SK-N-SH (cell line): ENCODE measurements around the gene LMF1. TPM values are rescaled to one million over a fixed set of nuclear protein-coding genes. Genes with fewer than 3 reads are reported as not detected.

Source experiments
- CTCF ChIA-PET: fragments of 300-600, 350-600 bp; formaldehyde crosslinking; extraction: SDS; loops from one replicate; lab custom pipeline; 2021; lab: Yijun Ruan, JAX
- POLR2A ChIA-PET: fragments of 350-600 bp; sonication (Branson Sonifier 250); formaldehyde crosslinking; extraction: SDS; loops from one replicate; lab custom pipeline; 2020; ENCODE audit warnings: antibody characterized with exemption, inconsistent platforms; lab: Yijun Ruan, JAX
- DNase-seq: peaks from one replicate; pipeline ENCODE4 v3.0.0; 2012
- H2AFZ ChIP-seq: fragments of 200-600 bp; sonication (generic); 2 replicates; pipeline ENCODE4 v1.8.1; 2016; ENCODE audit warnings: antibody characterized with exemption, mild to moderate bottlenecking, low read depth
- H3F3A ChIP-seq: fragments of 200-600 bp; sonication (generic); replicated peaks from 2 replicates; pipeline ENCODE3; 2016; ENCODE audit warnings: antibody characterized with exemption, mild to moderate bottlenecking; ENCODE audit not compliant: insufficient read depth
- H3K27ac ChIP-seq, 2 experiments: fragments of 200-500 bp in 1 of 2; fragments of 200-600 bp in 1 of 2; sonication (Bioruptor generic) in 1 of 2; sonication (generic), shearing (Covaris generic) in 1 of 2; 2 replicates each; pipeline versions ENCODE4 v1.5.1 to v1.6.1; 2014 to 2016; ENCODE audit warnings: low read depth in 2 of 2, inconsistent platforms in 1 of 2, low read length in 1 of 2, mild to moderate bottlenecking in 1 of 2, mixed read lengths in 1 of 2
- H3K27me3 ChIP-seq: fragments of 200-600 bp; sonication (generic), shearing (Covaris generic); 2 replicates; pipeline ENCODE4 v1.6.1; 2016; ENCODE audit warnings: mixed run types; ENCODE audit not compliant: insufficient read depth
- H3K36me3 ChIP-seq, 2 experiments: fragments of 200-500 bp in 1 of 2; fragments of 200-600 bp in 1 of 2; sonication (Bioruptor generic) in 1 of 2; sonication (generic) in 1 of 2; replicated peaks in 1 of 2; 2 replicates each; pipeline versions ENCODE3 to v1.5.1; 2014 to 2016; ENCODE audit warnings: low read length in 1 of 2, mild to moderate bottlenecking in 1 of 2; ENCODE audit not compliant: insufficient read depth in 2 of 2, control insufficient read depth in 1 of 2
- H3K4me1 ChIP-seq, 2 experiments: fragments of 200-500 bp in 1 of 2; fragments of 200-600 bp in 1 of 2; sonication (Bioruptor generic) in 1 of 2; sonication (generic), shearing (Covaris generic) in 1 of 2; 2 replicates each; pipeline versions ENCODE4 v1.5.1 to v1.6.1; 2014 to 2016; ENCODE audit warnings: low read depth in 1 of 2, low read length in 1 of 2, mixed run types in 1 of 2; ENCODE audit not compliant: insufficient read depth in 2 of 2, control insufficient read depth in 1 of 2
- H3K4me2 ChIP-seq: fragments of 200-600 bp; sonication (generic), shearing (Covaris generic); 2 replicates; pipeline ENCODE4 v1.6.1; 2017; ENCODE audit warnings: mixed run types
- H3K4me3 ChIP-seq, 2 experiments: fragments of 200-500 bp in 1 of 2; fragments of 200-600 bp in 1 of 2; sonication (Bioruptor generic) in 1 of 2; sonication (generic), shearing (Covaris generic) in 1 of 2; 2 replicates each; pipeline versions ENCODE4 v1.5.1 to v1.8.1; 2014 to 2016; ENCODE audit warnings: low read depth in 2 of 2, inconsistent platforms in 1 of 2, low read length in 1 of 2, mild to moderate bottlenecking in 1 of 2, mixed read lengths in 1 of 2, moderate library complexity in 1 of 2
- H3K79me2 ChIP-seq: fragments of 200-600 bp; sonication (generic); 2 replicates; pipeline ENCODE4 v1.8.1; 2017; ENCODE audit warnings: mild to moderate bottlenecking; ENCODE audit not compliant: insufficient read depth
- H3K9ac ChIP-seq: fragments of 200-600 bp; sonication (generic); 2 replicates; pipeline ENCODE4 v1.6.1; 2017; ENCODE audit warnings: mixed run types
- H3K9me2 ChIP-seq: fragments of 200-600 bp; sonication (generic); 2 replicates; pipeline ENCODE4 v1.6.1; 2017; ENCODE audit warnings: mixed run types
- H3K9me3 ChIP-seq: fragments of 200-600 bp; sonication (generic); 2 replicates; pipeline ENCODE4 v1.6.1; 2017; ENCODE audit warnings: mixed run types, mild to moderate bottlenecking, moderate library complexity
- H4K20me1 ChIP-seq: fragments of 200-600 bp; sonication (generic); 2 replicates; pipeline ENCODE4 v1.6.1; 2017; ENCODE audit warnings: mild to moderate bottlenecking, mixed run types; ENCODE audit not compliant: insufficient read depth
- ELF1 ChIP-seq: IDR thresholded peaks from 2 replicates; pipeline ENCODE4 v1.4.0; 2012
- FOXJ3 ChIP-seq: sonication (generic); formaldehyde crosslinking; IDR thresholded peaks from 2 replicates; pipeline ENCODE4 v1.5.1; 2020; ENCODE audit warnings: mild to moderate bottlenecking, missing genetic modification reagents
- FOXM1 ChIP-seq: IDR thresholded peaks from 2 replicates; pipeline ENCODE4 v1.4.0; 2012; ENCODE audit warnings: low read depth, mild to moderate bottlenecking
- GABPA ChIP-seq: IDR thresholded peaks from 2 replicates; pipeline ENCODE4 v1.4.0; 2012; ENCODE audit warnings: low read depth, mild to moderate bottlenecking
- MXI1 ChIP-seq: IDR thresholded peaks from 2 replicates; pipeline ENCODE4 v1.6.1; 2012; ENCODE audit warnings: mild to moderate bottlenecking, low read depth, low read length, improper control_type of control experiment
- POLR2AphosphoS5 ChIP-seq: IDR thresholded peaks from 2 replicates; pipeline ENCODE4 v1.6.1; 2012; ENCODE audit warnings: low read depth, low read length
- RCOR1 ChIP-seq: fragments of 150-350 bp; IDR thresholded peaks from 2 replicates; pipeline ENCODE4 v1.6.1; 2017; ENCODE audit warnings: antibody characterized with exemption, low read length
- RFX5 ChIP-seq: IDR thresholded peaks from 2 replicates; pipeline ENCODE4 v1.6.1; 2012; ENCODE audit warnings: mild to moderate bottlenecking, improper control_type of control experiment, low read length
- SIN3A ChIP-seq: IDR thresholded peaks from 2 replicates; pipeline ENCODE4 v1.6.1; 2012; ENCODE audit warnings: low read depth, mild to moderate bottlenecking, low read length, moderate library complexity, borderline replicate concordance
- SMC3 ChIP-seq: IDR thresholded peaks from 2 replicates; pipeline ENCODE4 v1.6.1; 2012; ENCODE audit warnings: low read depth, low read length, improper control_type of control experiment
- TAF1 ChIP-seq: IDR thresholded peaks from 2 replicates; pipeline ENCODE4 v1.6.1; 2012; ENCODE audit warnings: low read depth, mild to moderate bottlenecking, low read length, moderate library complexity, borderline replicate concordance
- TCF12 ChIP-seq: IDR thresholded peaks from 2 replicates; pipeline ENCODE4 v1.4.0; 2012
- YY1 ChIP-seq: IDR thresholded peaks from 2 replicates; pipeline ENCODE4 v1.4.0; 2012; ENCODE audit warnings: low read depth, mild to moderate bottlenecking
- WGBS: methylation state at CpG from one replicate; pipeline ENCODE4 v1.1.6; 2017; ENCODE audit warnings: low lambda C conversion rate; 5-methylcytosine and 5-hydroxymethylcytosine counted together
- polyA plus RNA-seq, 3 experiments: library from polyadenylated mRNA; depleted of rRNA; stranded (reverse); fragments of >200 nt; gene quantifications; 2 replicates each; pipeline ENCODE4 v1.2.3, GENCODE V29; 2012
- TF ChIP-seq, protein P1 (sequence below): fragments of 200-600 bp; sonication (generic); IDR thresholded peaks from 2 replicates; pipeline ENCODE4 v1.6.1; 2017; ENCODE audit warnings: antibody characterized with exemption, mild to moderate bottlenecking, moderate library complexity
- TF ChIP-seq, protein P2 (sequence below): IDR thresholded peaks from 2 replicates; pipeline ENCODE4 v1.4.0; 2012; ENCODE audit warnings: low read depth, borderline replicate concordance

The LMF1 gene
- polyA plus RNA-seq, 1 of the 3 experiments (the other 2 are of a cell fraction), result 5.7 TPM

DNA sequence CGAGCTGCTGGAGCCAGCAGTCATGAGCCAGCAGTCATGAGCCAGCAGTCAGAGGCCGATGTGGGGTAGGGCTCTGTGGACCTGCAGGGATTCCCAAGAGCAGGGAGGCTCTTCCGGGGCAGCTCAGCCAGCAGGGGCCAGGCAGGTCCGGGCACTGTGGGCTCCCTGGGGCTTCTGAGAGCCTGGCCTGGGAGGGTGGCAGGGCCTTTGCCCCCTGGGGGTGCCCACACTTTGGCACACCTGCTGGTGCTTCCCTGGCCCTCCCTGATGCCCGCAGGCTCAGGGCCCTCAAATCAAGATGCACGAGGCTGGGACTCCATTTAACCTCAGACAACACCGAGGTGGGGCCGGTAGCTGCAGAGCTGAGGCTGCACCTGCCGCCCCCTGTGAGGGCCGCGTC, 28.9 kb upstream of the LMF1 start:
- Histone ChIP-seq H3K27me3 (peaks cover 63% of the 10 kb centered on the region), H3K4me3 (no peak overlapping the region), H3K79me2 (no peaks in the 10 kb centered on the region), H2AFZ (no peak overlapping the region), H3F3A (no peaks in the 10 kb centered on the region), H3K9me2 (no peaks in the 10 kb centered on the region), H3K36me3 (no peaks in the 10 kb centered on the region), H3K4me2 (no peak overlapping the region), H3K4me1 (0 out of 4 replicates have a peak, but pooled peaks cover 0 to 3% of the 10 kb centered on the region in 2 experiments), H3K9me3 (no peaks in the 10 kb centered on the region), H3K9ac (no peak overlapping the region), H4K20me1 (peaks cover 22% of the 10 kb centered on the region), H3K27ac (no peak overlapping the region)
- WGBS, result 60% methylated on average over 2 of the region's 11 CpGs
- DNase-seq, result no peak
- ChIA-PET CTCF (interaction anchor here (0.7 to 1.5 kb wide), 2 partner anchors 122 to 194 kb away, joined by 3 to 4 read pairs; no protein-coding TSS in a partner anchor), POLR2A (no interaction called here)
- TF ChIP-seq POLR2AphosphoS5, result no peak
- no peak for TF ChIP-seq SIN3A
- TF ChIP-seq TAF1, result no peak
- no peak for TF ChIP-seq TCF12
- no peak for TF ChIP-seq MXI1
- TF ChIP-seq RFX5, result no peak
- no peak for TF ChIP-seq FOXJ3
- TF ChIP-seq, protein P1, sequence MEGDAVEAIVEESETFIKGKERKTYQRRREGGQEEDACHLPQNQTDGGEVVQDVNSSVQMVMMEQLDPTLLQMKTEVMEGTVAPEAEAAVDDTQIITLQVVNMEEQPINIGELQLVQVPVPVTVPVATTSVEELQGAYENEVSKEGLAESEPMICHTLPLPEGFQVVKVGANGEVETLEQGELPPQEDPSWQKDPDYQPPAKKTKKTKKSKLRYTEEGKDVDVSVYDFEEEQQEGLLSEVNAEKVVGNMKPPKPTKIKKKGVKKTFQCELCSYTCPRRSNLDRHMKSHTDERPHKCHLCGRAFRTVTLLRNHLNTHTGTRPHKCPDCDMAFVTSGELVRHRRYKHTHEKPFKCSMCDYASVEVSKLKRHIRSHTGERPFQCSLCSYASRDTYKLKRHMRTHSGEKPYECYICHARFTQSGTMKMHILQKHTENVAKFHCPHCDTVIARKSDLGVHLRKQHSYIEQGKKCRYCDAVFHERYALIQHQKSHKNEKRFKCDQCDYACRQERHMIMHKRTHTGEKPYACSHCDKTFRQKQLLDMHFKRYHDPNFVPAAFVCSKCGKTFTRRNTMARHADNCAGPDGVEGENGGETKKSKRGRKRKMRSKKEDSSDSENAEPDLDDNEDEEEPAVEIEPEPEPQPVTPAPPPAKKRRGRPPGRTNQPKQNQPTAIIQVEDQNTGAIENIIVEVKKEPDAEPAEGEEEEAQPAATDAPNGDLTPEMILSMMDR, result no peak
- no peak for TF ChIP-seq GABPA
- TF ChIP-seq SMC3, result no peak
- no peak for TF ChIP-seq RCOR1
- TF ChIP-seq, protein P2, sequence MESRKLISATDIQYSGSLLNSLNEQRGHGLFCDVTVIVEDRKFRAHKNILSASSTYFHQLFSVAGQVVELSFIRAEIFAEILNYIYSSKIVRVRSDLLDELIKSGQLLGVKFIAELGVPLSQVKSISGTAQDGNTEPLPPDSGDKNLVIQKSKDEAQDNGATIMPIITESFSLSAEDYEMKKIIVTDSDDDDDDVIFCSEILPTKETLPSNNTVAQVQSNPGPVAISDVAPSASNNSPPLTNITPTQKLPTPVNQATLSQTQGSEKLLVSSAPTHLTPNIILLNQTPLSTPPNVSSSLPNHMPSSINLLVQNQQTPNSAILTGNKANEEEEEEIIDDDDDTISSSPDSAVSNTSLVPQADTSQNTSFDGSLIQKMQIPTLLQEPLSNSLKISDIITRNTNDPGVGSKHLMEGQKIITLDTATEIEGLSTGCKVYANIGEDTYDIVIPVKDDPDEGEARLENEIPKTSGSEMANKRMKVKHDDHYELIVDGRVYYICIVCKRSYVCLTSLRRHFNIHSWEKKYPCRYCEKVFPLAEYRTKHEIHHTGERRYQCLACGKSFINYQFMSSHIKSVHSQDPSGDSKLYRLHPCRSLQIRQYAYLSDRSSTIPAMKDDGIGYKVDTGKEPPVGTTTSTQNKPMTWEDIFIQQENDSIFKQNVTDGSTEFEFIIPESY, result no peak
- TF ChIP-seq FOXM1, result no peak
- no peak for TF ChIP-seq YY1
- TF ChIP-seq ELF1, result no peak

DNA sequence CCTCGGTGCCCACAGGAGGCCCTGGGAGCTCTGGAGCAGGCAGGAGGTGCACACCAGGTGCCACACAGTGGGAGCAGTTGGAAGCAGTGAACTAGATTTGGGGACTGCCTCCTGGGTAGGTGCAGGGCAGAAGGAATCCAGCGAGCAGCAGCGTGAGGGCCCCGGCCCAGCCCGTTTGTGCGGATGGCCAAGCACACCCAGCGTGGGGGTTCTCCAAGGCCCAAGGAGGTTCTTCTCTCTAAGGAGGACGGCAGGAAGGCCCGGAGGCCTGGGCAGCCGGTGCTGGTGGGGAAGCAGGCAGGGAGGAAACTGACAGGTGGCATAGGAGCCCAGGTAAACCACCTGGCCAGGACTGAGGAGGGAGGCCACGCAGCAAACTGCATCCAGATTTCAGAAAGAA, 27.8 kb upstream of the LMF1 start:
- no peak overlapping the region for H2AFZ ChIP-seq
- 49% methylated on average over 9 of the region's 11 CpGs for WGBS
- H3K9me3 ChIP-seq, result no peaks in the 10 kb centered on the region
- ChIA-PET CTCF (interaction anchor here (1.5 kb wide), 1 partner anchor 195 kb away, joined by 4 read pairs; no protein-coding TSS in a partner anchor), POLR2A (no interaction called here)
- no peaks in the 10 kb centered on the region for H3F3A ChIP-seq
- H3K9ac ChIP-seq, result no peak overlapping the region
- H3K4me3 ChIP-seq, result no peak overlapping the region
- H3K4me2 ChIP-seq, result no peak overlapping the region
- H3K27me3 ChIP-seq, result peaks cover 63% of the 10 kb centered on the region
- 0 out of 4 replicates have a peak, but pooled peaks cover 0 to 3% of the 10 kb centered on the region in 2 experiments for H3K4me1 ChIP-seq
- DNase-seq, result no peak
- H4K20me1 ChIP-seq, result peaks cover 21% of the 10 kb centered on the region
- no peaks in the 10 kb centered on the region for H3K9me2 ChIP-seq
- H3K36me3 ChIP-seq, result no peaks in the 10 kb centered on the region
- H3K27ac ChIP-seq, result no peak overlapping the region
- no peaks in the 10 kb centered on the region for H3K79me2 ChIP-seq
- TF ChIP-seq SMC3 (no peak), FOXJ3 (no peak)
